Suppressor macrophage (primary cell): ENCODE data around the gene RYR3.
A peak's percentile ranks its signal among the peaks of the same experiment; 100 is the strongest.

ENCODE experiments used
- DNase-seq, 4 experiments: peaks; one replicate each; pipeline ENCODE4 v3.0.0-alpha.2; 2020 to 2022

Gene RYR3

GRCh38 chr15:33654860-33655259, 344.1 kb downstream of the RYR3 start:
- DNase-seq, result no peak

- no peak for DNase-seq
These were observed 344.7 kb downstream of the RYR3 start for GRCh38 chr15:33655488-33655887.

- DNase-seq, result peak; percentile 30 to 62 (median 50)
These were observed 345.4 kb downstream of the RYR3 start for GRCh38 chr15:33656168-33656567.

GRCh38 chr15:33660151-33660550, 349.4 kb downstream of the RYR3 start:
- DNase-seq, result no peak

- no peak for DNase-seq
These were observed 351.2 kb downstream of the RYR3 start for GRCh38 chr15:33662014-33662413.

- DNase-seq, result no peak
These were observed 354.2 kb downstream of the RYR3 start for GRCh38 chr15:33664947-33665346.

GRCh38 chr15:33670567-33670966, 359.8 kb downstream of the RYR3 start:
- DNase-seq, result no peak

GRCh38 chr15:33671456-33671855, 360.7 kb downstream of the RYR3 start:
- no peak for DNase-seq

GRCh38 chr15:33675246-33675645, 364.5 kb downstream of the RYR3 start:
- peak; percentile 6 to 51 (median 34) for DNase-seq

- DNase-seq, result no peak
These were observed 366.6 kb downstream of the RYR3 start for GRCh38 chr15:33677238-33677830.

- DNase-seq, result no peak
These were observed 367.4 kb downstream of the RYR3 start for GRCh38 chr15:33678176-33678575.

GRCh38 chr15:33678602-33679001, 367.8 kb downstream of the RYR3 start:
- DNase-seq, result no peak

GRCh38 chr15:33679061-33679460, 368.3 kb downstream of the RYR3 start:
- DNase-seq, result no peak

GRCh38 chr15:33680336-33680735, 369.6 kb downstream of the RYR3 start:
- DNase-seq, result no peak

GRCh38 chr15:33693166-33693800, 382.5 kb downstream of the RYR3 start:
- DNase-seq, result no peak

- no peak for DNase-seq
These were observed 387.4 kb downstream of the RYR3 start for GRCh38 chr15:33698126-33698525.

- DNase-seq, result no peak
These were observed 388.4 kb downstream of the RYR3 start for GRCh38 chr15:33699145-33699544.

- no peak for DNase-seq
These were observed 389.1 kb downstream of the RYR3 start for GRCh38 chr15:33699691-33700447.

GRCh38 chr15:33700695-33701303, 390.0 kb downstream of the RYR3 start:
- DNase-seq, result peak; percentile 75 to 84 (median 79)

GRCh38 chr15:33701304-33701696, 390.5 kb downstream of the RYR3 start:
- DNase-seq, result no peak

GRCh38 chr15:33706173-33706572, 395.4 kb downstream of the RYR3 start:
- no peak for DNase-seq

GRCh38 chr15:33710748-33711147, 400.0 kb downstream of the RYR3 start:
- DNase-seq, result no peak

- DNase-seq, result no peak
These were observed 405.3 kb downstream of the RYR3 start for GRCh38 chr15:33716025-33716424.

- peak in 2 of 4 experiments; percentile 36 to 55 for DNase-seq
These were observed 410.2 kb downstream of the RYR3 start for GRCh38 chr15:33720952-33721351.
